Sigmoid colon (tissue), 4 donors: ENCODE data around the gene NOS1.

Experiments used
- POLR2A ChIP-seq, 2 donors: fragments of 450-650 bp; IDR thresholded peaks; one replicate each; pipeline ENCODE4 v1.6.1; 2016; ENCODE audit warnings: antibody characterized with exemption in 2 of 2, mild to moderate bottlenecking in 2 of 2, moderate library complexity in 2 of 2
- POLR2AphosphoS5 ChIP-seq, 4 donors: sonication (generic); formaldehyde crosslinking; IDR thresholded peaks; one replicate each; pipeline ENCODE4 v1.6.1; 2017; ENCODE audit warnings: antibody characterized with exemption in 4 of 4
- TF ChIP-seq, protein P1 (sequence below), 4 experiments: fragments of 450-650 bp in 3 of 4; fragments of 200-600 bp in 1 of 4; IDR thresholded peaks; one replicate each; pipeline ENCODE4 v1.5.1; 2016 to 2019; ENCODE audit warnings: antibody characterized with exemption in 4 of 4, mild to moderate bottlenecking in 3 of 4, moderate library complexity in 2 of 4

GRCh38 chr12:117208206-117208605, 153.2 kb downstream of the NOS1 start:
- TF ChIP-seq, protein P1, sequence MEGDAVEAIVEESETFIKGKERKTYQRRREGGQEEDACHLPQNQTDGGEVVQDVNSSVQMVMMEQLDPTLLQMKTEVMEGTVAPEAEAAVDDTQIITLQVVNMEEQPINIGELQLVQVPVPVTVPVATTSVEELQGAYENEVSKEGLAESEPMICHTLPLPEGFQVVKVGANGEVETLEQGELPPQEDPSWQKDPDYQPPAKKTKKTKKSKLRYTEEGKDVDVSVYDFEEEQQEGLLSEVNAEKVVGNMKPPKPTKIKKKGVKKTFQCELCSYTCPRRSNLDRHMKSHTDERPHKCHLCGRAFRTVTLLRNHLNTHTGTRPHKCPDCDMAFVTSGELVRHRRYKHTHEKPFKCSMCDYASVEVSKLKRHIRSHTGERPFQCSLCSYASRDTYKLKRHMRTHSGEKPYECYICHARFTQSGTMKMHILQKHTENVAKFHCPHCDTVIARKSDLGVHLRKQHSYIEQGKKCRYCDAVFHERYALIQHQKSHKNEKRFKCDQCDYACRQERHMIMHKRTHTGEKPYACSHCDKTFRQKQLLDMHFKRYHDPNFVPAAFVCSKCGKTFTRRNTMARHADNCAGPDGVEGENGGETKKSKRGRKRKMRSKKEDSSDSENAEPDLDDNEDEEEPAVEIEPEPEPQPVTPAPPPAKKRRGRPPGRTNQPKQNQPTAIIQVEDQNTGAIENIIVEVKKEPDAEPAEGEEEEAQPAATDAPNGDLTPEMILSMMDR (IDR thresholded peaks at IDR 0.05), result no peak
- TF ChIP-seq POLR2A (IDR thresholded peaks at IDR 0.05) (no peak), POLR2AphosphoS5 (IDR thresholded peaks at IDR 0.05) (no peak)
